Lower leg skin (tissue), 3 donors: ENCODE results near the gene MRPL49.

ENCODE experiments used
- CTCF ChIP-seq, 3 donors: fragments of 450-650 bp; IDR thresholded peaks; one replicate each; pipeline ENCODE4 v1.5.1; 2016; ENCODE audit warnings: antibody characterized with exemption in 3 of 3, mild to moderate bottlenecking in 3 of 3, moderate library complexity in 2 of 3
- POLR2A ChIP-seq, 2 donors: fragments of 450-650 bp; IDR thresholded peaks; one replicate each; pipeline ENCODE4 v1.6.1; 2016 to 2017; ENCODE audit warnings: antibody characterized with exemption in 2 of 2, mild to moderate bottlenecking in 1 of 2, moderate library complexity in 1 of 2

GRCh38 chr11:65107751-65108468 lies 14.2 kb upstream of the MRPL49 start:
- TF ChIP-seq CTCF (IDR thresholded peaks at IDR 0.05) (no peak), POLR2A (IDR thresholded peaks at IDR 0.05) (no peak)
